Measurements from ENCODE around the gene PRKCB.

PRKCB gene

GRCh38 chr16:24262816-24263215 is 427.0 kb downstream of the PRKCB start:
- DNase-seq, result no peak

Measured in NCI-H2029 (cell line).